Thyroid gland (tissue), 4 donors: ENCODE results near the gene UBE2U.

Source experiments
- POLR2A ChIP-seq, 2 donors: fragments of 450-650 bp; IDR thresholded peaks; one replicate each; pipeline ENCODE4 v1.6.1; 2017; ENCODE audit warnings: antibody characterized with exemption in 2 of 2, mild to moderate bottlenecking in 2 of 2, moderate library complexity in 1 of 2
- TF ChIP-seq, protein P1 (sequence below), 6 experiments: fragments of 200-600 bp in 3 of 6; fragments of 450-650 bp in 3 of 6; sonication (generic) in 3 of 6; IDR thresholded peaks; one replicate each; pipeline ENCODE4 v1.5.1; 2016 to 2019; ENCODE audit warnings: antibody characterized with exemption in 6 of 6, mild to moderate bottlenecking in 2 of 6, inconsistent platforms in 1 of 6, moderate library complexity in 1 of 6

DNA sequence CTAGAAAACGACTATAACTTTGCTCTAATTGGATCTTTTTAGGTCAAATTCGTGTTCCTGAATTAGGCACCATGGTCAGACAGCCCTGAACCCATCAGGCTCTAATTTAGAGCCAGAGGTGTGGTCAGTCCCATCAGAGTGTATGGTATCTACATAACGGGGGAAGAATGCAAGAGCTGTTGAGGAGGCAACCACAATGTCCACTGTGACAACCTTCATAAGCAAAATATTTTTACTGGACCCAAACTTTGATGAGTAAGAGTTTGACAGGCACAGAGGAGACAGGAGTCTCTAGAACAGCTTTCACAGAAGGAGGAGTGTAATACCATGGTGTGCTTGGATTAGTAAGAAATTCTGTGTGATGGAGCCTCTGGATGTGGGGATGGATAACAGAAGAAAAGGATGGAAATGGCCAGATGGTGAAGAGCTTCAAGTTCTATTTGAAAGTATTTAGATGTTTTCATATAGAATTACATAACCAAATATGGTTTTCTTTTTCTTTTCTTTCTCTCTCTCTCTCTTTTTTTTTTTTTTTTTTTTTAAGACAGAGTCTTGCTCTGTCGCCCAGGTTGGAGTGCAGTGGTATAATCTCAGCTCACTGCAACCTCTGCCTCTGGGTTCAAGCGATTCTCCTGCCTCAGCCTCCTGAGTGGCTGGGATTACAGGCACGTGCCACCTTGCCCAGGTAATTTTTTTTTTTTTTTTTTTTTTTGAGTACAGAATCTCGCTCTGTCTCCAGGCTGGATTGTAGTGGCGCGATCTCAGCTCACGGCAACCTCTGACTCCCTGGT, 24.9 kb downstream of the UBE2U start:
- TF ChIP-seq, protein P1, sequence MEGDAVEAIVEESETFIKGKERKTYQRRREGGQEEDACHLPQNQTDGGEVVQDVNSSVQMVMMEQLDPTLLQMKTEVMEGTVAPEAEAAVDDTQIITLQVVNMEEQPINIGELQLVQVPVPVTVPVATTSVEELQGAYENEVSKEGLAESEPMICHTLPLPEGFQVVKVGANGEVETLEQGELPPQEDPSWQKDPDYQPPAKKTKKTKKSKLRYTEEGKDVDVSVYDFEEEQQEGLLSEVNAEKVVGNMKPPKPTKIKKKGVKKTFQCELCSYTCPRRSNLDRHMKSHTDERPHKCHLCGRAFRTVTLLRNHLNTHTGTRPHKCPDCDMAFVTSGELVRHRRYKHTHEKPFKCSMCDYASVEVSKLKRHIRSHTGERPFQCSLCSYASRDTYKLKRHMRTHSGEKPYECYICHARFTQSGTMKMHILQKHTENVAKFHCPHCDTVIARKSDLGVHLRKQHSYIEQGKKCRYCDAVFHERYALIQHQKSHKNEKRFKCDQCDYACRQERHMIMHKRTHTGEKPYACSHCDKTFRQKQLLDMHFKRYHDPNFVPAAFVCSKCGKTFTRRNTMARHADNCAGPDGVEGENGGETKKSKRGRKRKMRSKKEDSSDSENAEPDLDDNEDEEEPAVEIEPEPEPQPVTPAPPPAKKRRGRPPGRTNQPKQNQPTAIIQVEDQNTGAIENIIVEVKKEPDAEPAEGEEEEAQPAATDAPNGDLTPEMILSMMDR (IDR thresholded peaks at IDR 0.05), result no peak
- no peak for TF ChIP-seq POLR2A (IDR thresholded peaks at IDR 0.05)
